Calu3 (cell line): ENCODE data around the gene CYP20A1. TPM values are rescaled to one million over a fixed set of nuclear protein-coding genes. Genes with fewer than 3 reads are reported as not detected.
"Not testable (repeated sequence)": the region's sequence is repeated elsewhere in the genome, so short reads cannot be mapped to it uniquely, and the experiment has no call there.

Experiments used
- BruUV-seq: library from RNA; stranded (reverse); fragments of 400-500 nt; replicated peaks from 2 replicates; lab custom pipeline; 2021; lab: Mats Ljungman, UMichigan
- CTCF ChIA-PET: fragments of 300-600 bp; sonication (Branson Sonifier 250); formaldehyde crosslinking; loops from one replicate; lab custom pipeline; 2022; ENCODE audit warnings: antibody characterized with exemption; lab: Charles Lee
- DNase-seq: peaks from one replicate; pipeline ENCODE4 v3.0.0; 2022
- H3K27ac Mint-ChIP-seq: one replicate; pipeline ENCODE4 v1.8.0; 2022; ENCODE audit warnings: mixed read lengths; ENCODE audit not compliant: unreplicated experiment
- H3K27me3 Mint-ChIP-seq: one replicate; pipeline ENCODE4 v1.8.0; 2022; ENCODE audit warnings: mixed read lengths; ENCODE audit not compliant: unreplicated experiment
- H3K36me3 Mint-ChIP-seq: one replicate; pipeline ENCODE4 v1.8.0; 2022; ENCODE audit warnings: mild to moderate bottlenecking, moderate library complexity, mixed read lengths; ENCODE audit not compliant: insufficient read depth, unreplicated experiment
- H3K4me1 Mint-ChIP-seq: one replicate; pipeline ENCODE4 v1.8.0; 2022; ENCODE audit warnings: mild to moderate bottlenecking, low read depth, mixed read lengths; ENCODE audit not compliant: unreplicated experiment
- H3K4me3 Mint-ChIP-seq: one replicate; pipeline ENCODE4 v1.8.0; 2022; ENCODE audit warnings: mild to moderate bottlenecking, low read depth, moderate library complexity, mixed read lengths; ENCODE audit not compliant: unreplicated experiment
- H3K9me3 Mint-ChIP-seq: one replicate; pipeline ENCODE4 v1.8.0; 2022; ENCODE audit warnings: low read depth, mixed read lengths; ENCODE audit not compliant: unreplicated experiment
- CTCF ChIP-seq: fragments of 200-600 bp; IDR thresholded peaks from one replicate; pipeline ENCODE4 v1.8.0; 2022; ENCODE audit warnings: antibody characterized with exemption; ENCODE audit not compliant: unreplicated experiment
- intact Hi-C: fragments of 100-400 bp; cut with micrococcal nuclease; formaldehyde crosslinking; loops from one replicate; pipeline ENCODE4 v1.10.0; 2022; ENCODE audit not compliant: unreplicated experiment
- total RNA-seq: library from RNA; stranded (reverse); gene quantifications from 2 replicates; pipeline ENCODE4 v1.2.3, GENCODE V29; 2022

The CYP20A1 gene
- total RNA-seq, 1 experiment from 2014 or later, result 15.1 TPM

GRCh38 chr2:203225423-203226039, 13.3 kb upstream of the CYP20A1 start:
- no TSS peak for BruUV-seq
- DNase-seq, result peak; percentile 43
- CTCF ChIA-PET, result interaction anchor here (0.6 to 2.5 kb wide), 3 partner anchors 393 to 684 kb away, joined by 3 to 11 read pairs (median 7); no protein-coding TSS in a partner anchor

GRCh38 chr2:203229674-203230073, 9.1 kb upstream of the CYP20A1 start:
- CTCF ChIA-PET, result interaction anchor here (0.6 kb wide), 1 partner anchor 801 kb away, joined by 3 read pairs; no protein-coding TSS in a partner anchor
- H3K27ac Mint-ChIP-seq, DNase-seq, H3K27me3 Mint-ChIP-seq, H3K4me3 Mint-ChIP-seq, H3K9me3 Mint-ChIP-seq, BruUV-seq, H3K36me3 Mint-ChIP-seq, H3K4me1 Mint-ChIP-seq: not testable (repeated sequence)
- intact Hi-C loops, result loop anchor here (5.0 kb wide), 2 partner anchors 223 to 588 kb away; no protein-coding TSS in a partner anchor

More at GRCh38 chr2:203225423-203226039, 13.3 kb upstream of the CYP20A1 start:
- Mint-ChIP-seq H3K36me3 (peaks cover 5% of the 10 kb centered on the region), H3K4me1 (no peaks in the 10 kb centered on the region), H3K27me3 (no peaks in the 10 kb centered on the region), H3K4me3 (no peak overlapping the region), H3K27ac (no peak overlapping the region), H3K9me3 (no peaks in the 10 kb centered on the region)
- peak; percentile 76 for TF ChIP-seq CTCF
- intact Hi-C loops, result loop anchor here (1.0 to 5.0 kb wide), 3 partner anchors 227 to 684 kb away; no protein-coding TSS in a partner anchor

GRCh38 chr2:203237346-203238238, 1.2 kb upstream of the CYP20A1 start:
- H3K27ac Mint-ChIP-seq, result peak overlapping the region; percentile 92
- BruUV-seq, result no TSS peak
- no peaks in the 10 kb centered on the region for H3K27me3 Mint-ChIP-seq
- DNase-seq, result no peak
- TF ChIP-seq CTCF, result no peak
- H3K4me1 Mint-ChIP-seq, result peaks cover 16% of the 10 kb centered on the region
- intact Hi-C loops, result loop anchor here (1.0 kb wide), 1 partner anchor 171 kb away; no protein-coding TSS in a partner anchor
- peaks cover 26% of the 10 kb centered on the region for H3K36me3 Mint-ChIP-seq
- no peaks in the 10 kb centered on the region for H3K9me3 Mint-ChIP-seq
- CTCF ChIA-PET, result interaction anchor here (0.5 kb wide), 2 partner anchors 69 to 435 kb away, joined by 3 to 6 read pairs; no protein-coding TSS in a partner anchor
- H3K4me3 Mint-ChIP-seq, result peak overlapping the region; percentile 88

GRCh38 chr2:203238292-203238703, 520 bp upstream of the CYP20A1 start:
- intact Hi-C loops, result no loop called here
- Mint-ChIP-seq H3K27ac (peak overlapping the region; percentile 92), H3K4me1 (peaks cover 16% of the 10 kb centered on the region), H3K9me3 (no peaks in the 10 kb centered on the region), H3K4me3 (peak overlapping the region; percentile 88), H3K36me3 (peaks cover 26% of the 10 kb centered on the region), H3K27me3 (no peaks in the 10 kb centered on the region)
- BruUV-seq, result no TSS peak
- no peak for DNase-seq
- no peak for TF ChIP-seq CTCF
- CTCF ChIA-PET, result interaction anchor here (1.2 kb wide), 1 partner anchor 573 kb away, joined by 3 read pairs; no protein-coding TSS in a partner anchor
